Measurements from ENCODE around the gene PRMT9. TPM values are rescaled to one million over a fixed set of nuclear protein-coding genes. Genes with fewer than 3 reads are reported as not detected.

Gene PRMT9
- total and polyA plus RNA-seq, 2 donors (not counting 1 experiment from before 2014, with no cell fraction given): 5.6 to 11.0 TPM

DNA sequence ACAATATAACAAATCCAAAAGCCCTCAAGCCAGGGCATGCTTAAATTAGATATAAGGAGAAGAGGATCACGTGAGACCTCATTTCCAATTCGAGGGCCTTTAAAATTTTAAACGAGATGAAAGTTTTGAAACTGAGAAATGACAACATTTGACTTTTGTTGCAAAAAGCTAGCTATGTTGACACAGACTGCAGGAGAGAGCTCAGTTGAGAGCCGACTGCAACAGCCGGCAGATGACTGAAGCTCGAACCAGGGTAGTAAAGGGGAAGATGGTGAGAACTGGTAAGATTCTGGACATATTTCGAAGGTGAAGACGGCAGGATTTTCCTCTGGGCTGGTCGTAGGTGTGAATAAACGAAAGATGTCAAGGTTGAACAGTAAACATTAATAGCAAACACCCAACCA, 773 bp downstream of the PRMT9 start:
- H3K4me2 ChIP-seq (replicated peaks; ENCODE audit: low read depth, low read length, poor library complexity, severe bottlenecking): peak overlapping the region; percentile 89
- POLR2A ChIA-PET: interaction anchor here (0.9 to 2.0 kb wide), 3 partner anchors 9 to 66 kb away, joined by 4 to 14 read pairs (median 6); partner anchors contain the start of genes ARHGAP10 and TMEM184C
- peaks cover 13 to 18% of the 10 kb centered on the region in 2 donors for H3K4me1 ChIP-seq (ENCODE audit: control insufficient read depth in 2 of 2, insufficient read depth in 2 of 2, low read length in 2 of 2)
- H3K9ac ChIP-seq (ENCODE audit: low read length): peak overlapping the region; percentile 98
- ATAC-seq (ENCODE audit: low read depth): no peak
- peak overlapping the region; percentile 97 for H2AFZ ChIP-seq (ENCODE audit: insufficient read depth, low read depth, low read length, poor library complexity, severe bottlenecking)
- H3K4me3 Mint-ChIP-seq: peak overlapping the region; percentile 95
- H3K9me3 Mint-ChIP-seq (ENCODE audit: insufficient read depth): no peaks in the 10 kb centered on the region
- peaks cover 0 to 15% of the 10 kb centered on the region in 2 experiments for H3K36me3 ChIP-seq (replicated peaks in 1 of 2; ENCODE audit: control extremely low read depth in 1 of 2, control insufficient read depth in 1 of 2, extremely low read depth in 1 of 2, insufficient read depth in 2 of 2, low read length in 1 of 2)
- peak overlapping the region; percentile 88 for H3K27ac Mint-ChIP-seq
- intact Hi-C loops (cut with micrococcal nuclease): no loop called here
- DNase-seq: peak; percentile 34
- WGBS (ENCODE audit: insufficient coverage): 4% methylated on average over 5 of the region's 10 CpGs
- no peaks in the 10 kb centered on the region for H3K9me3 ChIP-seq (ENCODE audit: control extremely low read depth in 1 of 3, control insufficient read depth in 2 of 3, insufficient read depth in 1 of 3, low read length in 2 of 3)
- H3K27me3 ChIP-seq (replicated peaks in 1 of 4; ENCODE audit: control extremely low read depth in 1 of 4, control insufficient read depth in 3 of 4, insufficient read depth in 4 of 4, low read length in 3 of 4): no peaks in the 10 kb centered on the region
- no peak for TF ChIP-seq EZH2 (IDR thresholded peaks at IDR 0.05; ENCODE audit: borderline replicate concordance, insufficient read depth, low read depth, low read length, poor library complexity, severe bottlenecking)
- TF ChIP-seq, protein P1, sequence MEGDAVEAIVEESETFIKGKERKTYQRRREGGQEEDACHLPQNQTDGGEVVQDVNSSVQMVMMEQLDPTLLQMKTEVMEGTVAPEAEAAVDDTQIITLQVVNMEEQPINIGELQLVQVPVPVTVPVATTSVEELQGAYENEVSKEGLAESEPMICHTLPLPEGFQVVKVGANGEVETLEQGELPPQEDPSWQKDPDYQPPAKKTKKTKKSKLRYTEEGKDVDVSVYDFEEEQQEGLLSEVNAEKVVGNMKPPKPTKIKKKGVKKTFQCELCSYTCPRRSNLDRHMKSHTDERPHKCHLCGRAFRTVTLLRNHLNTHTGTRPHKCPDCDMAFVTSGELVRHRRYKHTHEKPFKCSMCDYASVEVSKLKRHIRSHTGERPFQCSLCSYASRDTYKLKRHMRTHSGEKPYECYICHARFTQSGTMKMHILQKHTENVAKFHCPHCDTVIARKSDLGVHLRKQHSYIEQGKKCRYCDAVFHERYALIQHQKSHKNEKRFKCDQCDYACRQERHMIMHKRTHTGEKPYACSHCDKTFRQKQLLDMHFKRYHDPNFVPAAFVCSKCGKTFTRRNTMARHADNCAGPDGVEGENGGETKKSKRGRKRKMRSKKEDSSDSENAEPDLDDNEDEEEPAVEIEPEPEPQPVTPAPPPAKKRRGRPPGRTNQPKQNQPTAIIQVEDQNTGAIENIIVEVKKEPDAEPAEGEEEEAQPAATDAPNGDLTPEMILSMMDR (IDR thresholded peaks at IDR 0.05): no peak
- H4K20me1 ChIP-seq (ENCODE audit: control insufficient read depth, insufficient read depth, low read length, poor library complexity, severe bottlenecking): no peaks in the 10 kb centered on the region
- H3K27ac ChIP-seq (ENCODE audit: low read length in 2 of 2): peak overlapping the region; percentile 81 to 90
- H3K4me1 Mint-ChIP-seq: peaks cover 33% of the 10 kb centered on the region
- CTCF ChIA-PET: interaction anchor here (0.6 to 1.9 kb wide), 3 partner anchors 49 to 183 kb away, joined by 3 to 11 read pairs (median 4); partner anchors contain the start of genes ARHGAP10 and TMEM184C
- H3K79me2 ChIP-seq (ENCODE audit: control insufficient read depth, insufficient read depth, low read length): peaks cover 6% of the 10 kb centered on the region
- no peaks in the 10 kb centered on the region for H3K27me3 Mint-ChIP-seq
- H3K4me3 ChIP-seq (ENCODE audit: control extremely low read depth in 1 of 5, extremely low read depth in 1 of 5, insufficient read depth in 1 of 5, low read depth in 2 of 5, low read length in 4 of 5): peak overlapping the region; percentile 79 to 98 (median 90)

DNA sequence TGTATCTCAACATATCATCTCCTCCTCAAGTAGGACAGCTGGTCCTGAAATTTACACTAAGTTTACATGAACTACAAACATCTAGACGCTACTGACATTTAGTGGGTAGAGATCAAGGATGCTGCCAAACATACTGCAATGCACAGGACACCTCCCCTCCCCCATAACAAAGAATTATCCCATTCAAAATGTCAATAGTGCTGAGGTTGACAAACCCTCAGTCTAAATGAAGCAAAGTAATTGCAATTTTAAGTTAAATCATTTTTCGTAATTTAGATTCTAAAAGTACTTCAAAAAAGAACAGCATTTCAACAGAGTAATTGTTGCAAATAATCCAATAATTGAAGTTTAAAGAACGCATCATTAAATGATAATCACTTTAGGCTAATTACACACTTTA, 1.2 kb downstream of the PRMT9 start:
- TF ChIP-seq EZH2 (IDR thresholded peaks at IDR 0.05; ENCODE audit: borderline replicate concordance, insufficient read depth, low read depth, low read length, poor library complexity, severe bottlenecking): no peak
- TF ChIP-seq, protein P1 (IDR thresholded peaks at IDR 0.05): no peak
- H3K36me3 ChIP-seq (replicated peaks in 1 of 2; ENCODE audit: control extremely low read depth in 1 of 2, control insufficient read depth in 1 of 2, extremely low read depth in 1 of 2, insufficient read depth in 2 of 2, low read length in 1 of 2): peaks cover 0 to 15% of the 10 kb centered on the region in 2 experiments
- no peaks in the 10 kb centered on the region for H3K9me3 Mint-ChIP-seq (ENCODE audit: insufficient read depth)
- no CpG with 5 or more reads among the region's 3 CpGs for WGBS (ENCODE audit: insufficient coverage)
- DNase-seq: no peak
- ChIA-PET CTCF (interaction anchor here (0.6 kb wide), 1 partner anchor 183 kb away, joined by 3 read pairs; no protein-coding TSS in a partner anchor), POLR2A (interaction anchor here (0.9 to 2.0 kb wide), 3 partner anchors 8 to 66 kb away, joined by 4 to 14 read pairs (median 6); partner anchors contain the start of genes ARHGAP10 and TMEM184C)
- no peaks in the 10 kb centered on the region for H4K20me1 ChIP-seq (ENCODE audit: control insufficient read depth, insufficient read depth, low read length, poor library complexity, severe bottlenecking)
- H3K4me2 ChIP-seq (replicated peaks; ENCODE audit: low read depth, low read length, poor library complexity, severe bottlenecking): peak overlapping the region; percentile 89
- H3K4me3 Mint-ChIP-seq: peak overlapping the region; percentile 95
- ATAC-seq (ENCODE audit: low read depth): no peak
- H3K4me3 ChIP-seq (ENCODE audit: control extremely low read depth in 1 of 5, extremely low read depth in 1 of 5, insufficient read depth in 1 of 5, low read depth in 2 of 5, low read length in 4 of 5): peak overlapping the region in 1 of 5 experiments; percentile 98
- intact Hi-C loops (cut with micrococcal nuclease): no loop called here
- H3K27me3 Mint-ChIP-seq: no peaks in the 10 kb centered on the region
- peaks cover 13 to 18% of the 10 kb centered on the region in 2 donors for H3K4me1 ChIP-seq (ENCODE audit: control insufficient read depth in 2 of 2, insufficient read depth in 2 of 2, low read length in 2 of 2)
- peak overlapping the region; percentile 97 for H2AFZ ChIP-seq (ENCODE audit: insufficient read depth, low read depth, low read length, poor library complexity, severe bottlenecking)
- H3K27ac ChIP-seq (ENCODE audit: low read length in 2 of 2): no peak overlapping the region
- peaks cover 6% of the 10 kb centered on the region for H3K79me2 ChIP-seq (ENCODE audit: control insufficient read depth, insufficient read depth, low read length)
- H3K27me3 ChIP-seq (replicated peaks in 1 of 4; ENCODE audit: control extremely low read depth in 1 of 4, control insufficient read depth in 3 of 4, insufficient read depth in 4 of 4, low read length in 3 of 4): no peaks in the 10 kb centered on the region
- peak overlapping the region; percentile 98 for H3K9ac ChIP-seq (ENCODE audit: low read length)
- peaks cover 33% of the 10 kb centered on the region for H3K4me1 Mint-ChIP-seq
- H3K27ac Mint-ChIP-seq: peak overlapping the region; percentile 46
- no peaks in the 10 kb centered on the region for H3K9me3 ChIP-seq (ENCODE audit: control extremely low read depth in 1 of 3, control insufficient read depth in 2 of 3, insufficient read depth in 1 of 3, low read length in 2 of 3)

Data from B cell (primary cell).